HCT116 (cell line): ENCODE results near the gene KCNC1. TPM values are rescaled to one million over a fixed set of nuclear protein-coding genes. Genes with fewer than 3 reads are reported as not detected.
A peak's percentile ranks its signal among the peaks of the same experiment; 100 is the strongest.

Source experiments
- ATAC-seq: fragments of 200-7000 bp; cut with Tn5 transposase; 2 replicates; pipeline ENCODE4 v1.9.1; 2020; ENCODE audit warnings: mild to moderate bottlenecking, moderate library complexity
- BruUV-seq: library from RNA; stranded (reverse); fragments of 400-500 nt; replicated peaks from 2 replicates; lab custom pipeline; 2021; lab: Mats Ljungman, UMichigan
- CTCF ChIA-PET: fragments of 300-600 bp; sonication (Branson Sonifier 250); formaldehyde crosslinking; loops from one replicate; lab custom pipeline; 2021; ENCODE audit warnings: antibody characterized with exemption; lab: Charles Lee
- POLR2A ChIA-PET: fragments of 300-600, 350-600 bp; sonication (Branson Sonifier 250); formaldehyde crosslinking; loops from one replicate; lab custom pipeline; 2021; ENCODE audit warnings: antibody characterized with exemption; lab: Charles Lee
- RAD21 ChIA-PET, 2 experiments: fragments of 300-600 bp; sonication (Branson Sonifier 250); formaldehyde crosslinking; loops; one replicate each; lab custom pipeline; 2023; ENCODE audit warnings: low total read pairs in 2 of 2; ENCODE audit not compliant: uncharacterized antibody in 2 of 2, unreplicated experiment in 2 of 2, low non-redundant PET in 1 of 2; lab: Charles Lee
- DNase-seq: peaks from one replicate; pipeline ENCODE4 v3.0.0-alpha.2; 2010; ENCODE audit warnings: low read depth, low spot score
- H2AFZ ChIP-seq: fragments of 200-600 bp; shearing (Covaris generic), sonication (generic); 2 replicates; pipeline ENCODE4 v1.6.1; 2017; ENCODE audit warnings: low read depth, mixed run types, mixed read lengths, antibody characterized with exemption, low read length; ENCODE audit not compliant: poor library complexity, severe bottlenecking
- H3K27ac ChIP-seq: 2 replicates; pipeline ENCODE4 v1.5.1; 2012; ENCODE audit warnings: low read depth, low read length
- H3K27me3 ChIP-seq: fragments of 200-600 bp; sonication (generic); 2 replicates; pipeline ENCODE4 v1.6.1; 2016; ENCODE audit warnings: mixed run types, low read length, mixed read lengths; ENCODE audit not compliant: insufficient read depth
- H3K36me3 ChIP-seq, 2 experiments: fragments of 200-500 bp in 1 of 2; fragments of 200-600 bp in 1 of 2; sonication (Bioruptor generic) in 1 of 2; sonication (generic) in 1 of 2; 2 replicates each; pipeline versions ENCODE4 v1.5.1 to v1.6.1; 2014 to 2016; ENCODE audit warnings: low read length in 2 of 2, inconsistent platforms in 1 of 2, mixed read lengths in 1 of 2, mixed run types in 1 of 2; ENCODE audit not compliant: insufficient read depth in 2 of 2, control insufficient read depth in 1 of 2
- H3K4me1 ChIP-seq, 2 experiments: fragments of 200-600 bp in 1 of 2; sonication (generic) in 1 of 2; 2 replicates each; pipeline versions ENCODE4 v1.5.1 to v1.6.1; 2012 to 2017; ENCODE audit warnings: low read length in 2 of 2, inconsistent platforms in 1 of 2, mild to moderate bottlenecking in 1 of 2, mixed read lengths in 1 of 2, mixed run types in 1 of 2, moderate library complexity in 1 of 2; ENCODE audit not compliant: insufficient read depth in 2 of 2, control insufficient read depth in 1 of 2
- H3K4me2 ChIP-seq: fragments of 200-600 bp; sonication (generic); 2 replicates; pipeline ENCODE4 v1.6.1; 2017; ENCODE audit warnings: mixed run types, low read length, mixed read lengths
- H3K4me3 ChIP-seq, 2 experiments: fragments of 200-600 bp in 1 of 2; sonication (generic) in 1 of 2; replicated peaks in 1 of 2; 2 replicates each; pipeline ENCODE4 v1.5.1; 2011 to 2016; ENCODE audit warnings: low read length in 2 of 2, control low read depth in 1 of 2, low read depth in 1 of 2, mild to moderate bottlenecking in 1 of 2, mixed read lengths in 1 of 2, mixed run types in 1 of 2
- H3K79me2 ChIP-seq: fragments of 200-600 bp; sonication (generic); 2 replicates; pipeline ENCODE4 v1.6.1; 2017; ENCODE audit warnings: mild to moderate bottlenecking, mixed run types, low read length, moderate library complexity, mixed read lengths; ENCODE audit not compliant: insufficient read depth
- H3K9ac ChIP-seq: fragments of 200-600 bp; sonication (generic); 2 replicates; pipeline ENCODE4 v1.6.1; 2016; ENCODE audit warnings: low read length, mixed read lengths
- H3K9me2 ChIP-seq: fragments of 200-600 bp; sonication (generic), shearing (Covaris generic); 2 replicates; pipeline ENCODE4 v1.6.1; 2017; ENCODE audit warnings: mixed run types, mild to moderate bottlenecking, moderate library complexity; ENCODE audit not compliant: insufficient read depth
- H3K9me3 ChIP-seq, 2 experiments: fragments of 200-500 bp in 1 of 2; fragments of 200-600 bp in 1 of 2; sonication (Bioruptor generic) in 1 of 2; sonication (generic) in 1 of 2; 2 replicates each; pipeline ENCODE4 v1.6.1; 2014 to 2017; ENCODE audit warnings: low read length in 2 of 2, mixed read lengths in 2 of 2, inconsistent platforms in 1 of 2, low read depth in 1 of 2, mild to moderate bottlenecking in 1 of 2, mixed run types in 1 of 2, moderate library complexity in 1 of 2; ENCODE audit not compliant: control insufficient read depth in 1 of 2, insufficient read depth in 1 of 2
- H4K20me1 ChIP-seq: fragments of 200-600 bp; sonication (generic), shearing (Covaris generic); 2 replicates; pipeline ENCODE4 v1.6.1; 2017; ENCODE audit warnings: mixed run types, mild to moderate bottlenecking, moderate library complexity; ENCODE audit not compliant: insufficient read depth
- CEBPB ChIP-seq: IDR thresholded peaks from 2 replicates; pipeline ENCODE4 v1.6.1; 2012; ENCODE audit warnings: low read depth
- CTCF ChIP-seq, 3 experiments: fragments of 200-600 bp in 1 of 3; sonication (generic) in 1 of 3; IDR thresholded peaks in 2 of 3; conservative IDR thresholded peaks in 1 of 3; 2 replicates each; pipeline ENCODE4 v1.5.1; 2012 to 2017; ENCODE audit warnings: low read depth in 2 of 3, low read length in 2 of 3, antibody characterized with exemption in 1 of 3, borderline replicate concordance in 1 of 3, control low read depth in 1 of 3, mild to moderate bottlenecking in 1 of 3, mixed read lengths in 1 of 3, mixed run types in 1 of 3, moderate library complexity in 1 of 3; ENCODE audit not compliant: insufficient read depth in 1 of 3
- ELF1 ChIP-seq: IDR thresholded peaks from 2 replicates; pipeline ENCODE4 v1.6.1; 2012; ENCODE audit warnings: low read depth, borderline replicate concordance
- POLR2AphosphoS5 ChIP-seq: IDR thresholded peaks from 2 replicates; pipeline ENCODE4 v1.6.1; 2011; ENCODE audit warnings: mild to moderate bottlenecking, low read depth, low read length, moderate library complexity
- RAD21 ChIP-seq: IDR thresholded peaks from 2 replicates; pipeline ENCODE4 v1.6.1; 2012; ENCODE audit warnings: low read depth, mild to moderate bottlenecking
- YY1 ChIP-seq: IDR thresholded peaks from 2 replicates; pipeline ENCODE4 v1.6.1; 2011; ENCODE audit warnings: low read length, low read depth, moderate library complexity, mild to moderate bottlenecking; ENCODE audit not compliant: insufficient replicate concordance; ENCODE audit errors: extremely low read depth
- intact Hi-C: fragments of 100-400 bp; cut with micrococcal nuclease; formaldehyde crosslinking; loops from 2 replicates; pipeline ENCODE4 v1.10.0; 2022
- total RNA-seq: library from RNA; stranded (reverse); gene quantifications from one replicate; pipeline ENCODE4 v1.2.1, GENCODE V29; 2021; ENCODE audit not compliant: unreplicated experiment

Gene KCNC1
- total RNA-seq, 1 experiment from 2014 or later = 0.12 TPM

GRCh38 chr11:17760102-17761029 is 25.8 kb downstream of the KCNC1 start:
- Histone ChIP-seq H3K79me2 (no peaks in the 10 kb centered on the region), H3K36me3 (no peaks in the 10 kb centered on the region), H3K9me2 (no peaks in the 10 kb centered on the region), H3K27me3 (0 out of 2 replicates have a peak, but pooled peaks cover 5% of the 10 kb centered on the region), H3K27ac (no peak overlapping the region), H4K20me1 (no peaks in the 10 kb centered on the region), H3K4me3 (no peak overlapping the region), H3K4me1 (peaks cover 0 to 9% of the 10 kb centered on the region in 2 experiments; a peak in 2 of 4 replicates), H3K4me2 (peak overlapping the region; percentile 38; the same call in 1 of the 2 replicates), H2AFZ (peak overlapping the region; percentile 40), H3K9me3 (no peaks in the 10 kb centered on the region), H3K9ac (no peak overlapping the region)
- CTCF ChIA-PET = interaction anchor here (0.9 to 2.5 kb wide), 5 partner anchors 30 to 221 kb away, joined by 3 to 16 read pairs (median 7); no protein-coding TSS in a partner anchor
- TF ChIP-seq RAD21 (peak; percentile 87), CTCF (IDR thresholded peaks at IDR 0.05 in 2 of 3, conservative IDR thresholded peaks at IDR 0.05 in 1 of 3; ENCODE audit: borderline replicate concordance in 1 of 3, insufficient read depth in 1 of 3, low read depth in 2 of 3, low read length in 2 of 3) (peak; percentile 72 to 78 (median 78)), POLR2AphosphoS5 (no peak), YY1 (no peak), CEBPB (no peak), ELF1 (no peak)
- POLR2A ChIA-PET = interaction anchor here (0.9 kb wide), 1 partner anchor 213 kb away, joined by 3 read pairs; no protein-coding TSS in a partner anchor
- BruUV-seq = no TSS peak
- ATAC-seq (peak; percentile 99), DNase-seq (peak; percentile 51)
- RAD21 ChIA-PET = interaction anchor here (0.8 to 1.6 kb wide), 4 partner anchors 29 to 213 kb away, joined by 3 to 5 read pairs (median 4); no protein-coding TSS in a partner anchor
- intact Hi-C loops = loop anchor here (1.0 to 5.0 kb wide), 4 partner anchors 67 to 218 kb away; no protein-coding TSS in a partner anchor
